Coronary artery (tissue), 2 donors: ENCODE results near the gene CIAO1.

Experiments used
- DNase-seq: peaks from one replicate; pipeline ENCODE4 v3.0.0-alpha.2; 2017; ENCODE audit warnings: low spot score
- H3K27ac ChIP-seq, 2 donors: fragments of 200-600 bp; sonication (generic); one replicate each; pipeline ENCODE4 v1.5.1; 2016 to 2019
- H3K4me3 ChIP-seq: fragments of 200-600 bp; sonication (generic); 2 replicates; pipeline ENCODE4 v1.5.1; 2016; ENCODE audit warnings: mild to moderate bottlenecking, moderate library complexity
- CTCF ChIP-seq: fragments of 200-600 bp; sonication (generic); IDR thresholded peaks from one replicate; pipeline ENCODE4 v1.5.1; 2019; ENCODE audit warnings: antibody characterized with exemption

CIAO1 gene

DNA sequence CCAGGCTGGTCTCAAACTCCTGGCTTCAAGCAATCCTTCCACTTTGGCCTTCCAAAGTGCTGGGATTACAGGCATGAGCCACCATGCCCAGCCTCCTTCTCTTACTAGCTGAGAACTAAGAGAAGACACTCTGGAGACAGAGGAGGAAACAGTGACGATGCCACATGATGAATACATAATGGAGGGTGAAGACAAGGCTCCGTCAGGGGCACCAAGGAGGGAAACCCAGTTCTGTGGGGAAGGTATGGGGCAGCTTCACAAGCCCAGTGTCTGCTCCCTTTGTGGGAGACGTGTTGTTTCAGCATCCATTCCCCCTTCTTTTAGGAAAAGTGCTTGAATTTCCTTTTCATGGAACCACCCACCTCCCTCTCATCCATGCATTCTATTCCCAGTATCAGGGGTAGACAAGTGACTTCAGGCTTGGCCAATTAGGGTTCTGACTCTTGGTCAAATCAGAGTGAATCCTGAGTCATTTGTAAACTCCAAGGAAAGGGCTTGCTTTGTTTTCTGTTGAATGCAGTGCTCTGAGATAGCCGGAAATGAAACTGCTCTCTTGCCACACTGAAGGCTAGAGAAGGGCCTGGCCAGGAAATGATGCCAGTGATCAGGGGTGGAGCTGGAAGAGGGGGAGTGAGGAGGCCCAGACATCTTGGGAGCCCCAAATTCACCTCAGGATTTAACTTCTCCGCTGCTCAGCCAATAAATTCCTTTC lies 24.0 kb upstream of the CIAO1 start:
- no peak for DNase-seq
- peak overlapping the region in 1 of 2 donors; percentile 86 for H3K27ac ChIP-seq
- TF ChIP-seq CTCF: no peak
- peak overlapping the region; percentile 33 for H3K4me3 ChIP-seq

GRCh38 chr2:96243843-96244242 lies 22.2 kb upstream of the CIAO1 start:
- Histone ChIP-seq H3K4me3 (no peak overlapping the region), H3K27ac (no peak overlapping the region)
- TF ChIP-seq CTCF: no peak
- no peak for DNase-seq

DNA sequence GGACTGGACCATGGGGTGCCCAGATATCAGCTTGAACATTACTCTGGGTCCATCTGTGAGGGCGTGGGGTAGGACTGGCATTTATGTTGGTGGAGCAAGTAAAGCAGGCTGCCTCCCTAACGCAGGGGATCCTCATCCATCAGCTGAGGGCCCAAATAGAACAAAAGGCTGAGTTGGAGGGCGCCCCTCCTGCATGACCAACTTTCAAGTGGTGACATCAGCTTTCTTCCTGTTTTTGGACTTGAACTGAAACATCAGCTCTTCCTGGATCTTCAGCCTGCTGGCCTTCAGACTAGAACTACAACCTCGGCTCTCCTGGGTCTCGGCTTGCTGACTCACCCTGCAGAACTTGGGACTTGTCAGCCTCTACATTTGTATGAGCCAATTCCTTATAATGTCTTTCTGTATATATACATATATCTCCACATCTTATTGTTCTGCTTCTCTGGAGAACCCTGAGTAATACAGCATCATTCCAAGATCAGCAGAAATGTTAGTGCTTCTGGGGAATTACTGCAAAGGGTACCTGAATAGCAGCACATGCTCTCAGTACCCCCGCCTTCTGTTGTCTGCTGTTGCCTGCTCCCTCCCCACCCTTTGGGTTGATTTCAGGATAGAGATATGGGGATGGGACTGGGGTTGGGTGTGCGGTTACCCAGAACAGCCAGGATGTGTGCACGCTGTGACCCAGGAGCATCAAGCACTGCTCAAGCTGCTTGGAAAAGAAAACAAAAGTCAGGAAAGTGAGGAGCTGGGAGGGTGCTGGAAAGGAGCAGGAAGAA lies 20.2 kb upstream of the CIAO1 start:
- TF ChIP-seq CTCF: no peak
- H3K4me3 ChIP-seq: no peak overlapping the region
- peak overlapping the region in 1 of 2 donors; percentile 72 for H3K27ac ChIP-seq
- DNase-seq: no peak

GRCh38 chr2:96247009-96247408 lies 19.0 kb upstream of the CIAO1 start:
- Histone ChIP-seq H3K4me3 (no peak overlapping the region), H3K27ac (peak overlapping the region in 1 of 2 donors; percentile 72)
- no peak for TF ChIP-seq CTCF
- no peak for DNase-seq

- Histone ChIP-seq H3K4me3 (no peak overlapping the region), H3K27ac (no peak overlapping the region)
- no peak for DNase-seq
- TF ChIP-seq CTCF: no peak
Measured at GRCh38 chr2:96247896-96248295, 18.1 kb upstream of the CIAO1 start.

DNA sequence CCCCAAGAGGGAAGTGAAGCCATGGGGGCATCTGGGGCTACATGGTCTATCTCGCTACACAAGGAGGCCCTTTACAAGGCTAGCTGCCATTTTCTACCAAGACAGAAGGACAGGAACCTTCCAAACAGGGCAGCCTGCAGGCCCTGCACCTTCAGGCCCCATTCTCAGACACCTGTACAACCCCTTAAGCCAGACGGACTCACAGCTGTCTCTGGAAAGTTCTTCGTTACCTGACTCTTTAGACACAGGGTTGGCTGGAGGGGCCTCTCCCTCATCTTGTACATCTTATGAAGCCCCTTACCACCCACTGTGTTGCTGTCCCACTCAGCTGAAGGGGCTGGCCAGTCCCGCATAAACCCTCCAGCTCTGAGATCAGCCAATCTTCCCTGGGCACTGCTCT lies 17.4 kb upstream of the CIAO1 start:
- no peak overlapping the region for H3K4me3 ChIP-seq
- TF ChIP-seq CTCF: no peak
- no peak overlapping the region for H3K27ac ChIP-seq
- DNase-seq: no peak

GRCh38 chr2:96249654-96250053 lies 16.4 kb upstream of the CIAO1 start:
- H3K27ac ChIP-seq: peak overlapping the region; percentile 29 to 53
- DNase-seq: no peak
- no peak overlapping the region for H3K4me3 ChIP-seq
- no peak for TF ChIP-seq CTCF
